NCI-H1417 (cell line): ENCODE data around the gene SLC4A9.
A peak's percentile ranks its signal among the peaks of the same experiment; 100 is the strongest.

ENCODE experiments used
- DNase-seq, 3 experiments: peaks; one replicate each; lab custom pipeline; 2025; lab: John Stamatoyannopoulos, UW

The SLC4A9 gene

DNA sequence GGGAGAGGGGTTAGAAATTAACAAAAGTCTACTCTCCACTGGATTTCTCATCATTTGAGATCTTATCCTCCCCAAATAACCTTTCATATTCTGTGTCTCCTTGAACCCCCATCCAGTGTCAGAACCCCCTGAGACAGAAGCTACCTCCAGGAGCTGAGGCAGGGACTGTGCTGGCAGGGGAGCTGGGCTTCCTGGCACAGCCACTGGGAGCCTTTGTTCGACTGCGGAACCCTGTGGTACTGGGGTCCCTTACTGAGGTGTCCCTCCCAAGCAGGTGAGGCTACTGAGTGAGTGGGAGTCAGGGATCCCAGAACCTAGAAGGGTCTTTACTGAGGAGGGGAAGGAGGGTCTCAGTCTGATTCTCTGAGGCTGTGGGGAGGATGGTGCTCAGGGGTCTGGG is 1.9 kb downstream of the SLC4A9 start:
- no peak for DNase-seq

DNA sequence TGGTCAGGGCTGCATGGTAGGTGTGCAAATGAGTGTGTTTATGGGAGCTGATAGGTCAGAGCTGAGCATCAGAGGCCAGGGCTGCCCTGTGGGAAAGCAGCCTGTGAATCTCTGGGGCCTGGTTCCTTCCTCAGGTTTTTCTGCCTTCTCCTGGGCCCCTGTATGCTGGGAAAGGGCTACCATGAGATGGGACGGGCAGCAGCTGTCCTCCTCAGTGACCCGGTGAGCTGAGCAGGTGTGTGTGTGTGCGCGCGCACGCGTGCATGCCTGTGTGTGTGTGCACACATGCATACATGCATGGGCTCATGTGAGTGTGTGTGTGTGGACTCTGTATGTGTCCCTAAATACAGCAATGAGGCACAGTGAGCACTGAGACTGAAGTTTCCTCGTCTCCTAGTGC is 2.3 kb downstream of the SLC4A9 start:
- no peak for DNase-seq

DNA sequence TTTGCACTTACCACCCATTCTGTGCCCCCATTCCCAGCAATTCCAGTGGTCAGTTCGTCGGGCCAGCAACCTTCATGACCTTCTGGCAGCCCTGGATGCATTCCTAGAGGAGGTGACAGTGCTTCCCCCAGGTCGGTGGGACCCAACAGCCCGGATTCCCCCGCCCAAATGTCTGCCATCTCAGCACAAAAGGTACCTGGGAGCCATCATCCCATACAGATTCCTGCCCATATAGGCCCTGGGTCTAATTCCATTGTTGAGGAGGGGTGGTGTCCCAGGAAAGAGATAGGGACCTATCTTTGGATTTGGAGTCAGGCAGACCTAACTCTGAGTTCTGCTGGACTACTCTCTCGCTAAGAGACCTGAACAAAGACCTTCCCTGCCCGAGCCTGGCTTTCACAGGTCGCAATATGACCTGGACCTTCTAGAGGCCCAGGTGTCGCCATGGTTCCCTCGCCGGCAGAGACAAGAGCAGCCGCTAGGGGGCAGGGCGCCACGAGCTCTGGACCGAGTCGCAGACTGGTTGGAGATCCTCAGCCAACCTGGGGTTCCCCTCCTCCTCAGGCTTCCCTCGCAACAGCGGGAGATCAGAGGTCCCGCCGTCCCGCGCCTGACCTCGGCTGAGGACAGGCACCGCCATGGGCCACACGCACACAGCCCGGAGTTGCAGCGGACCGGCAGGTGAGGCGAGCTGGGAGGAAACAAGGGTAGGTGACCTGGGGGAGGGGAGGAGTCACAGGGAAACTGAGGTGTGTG is 3.1 kb downstream of the SLC4A9 start:
- DNase-seq = peak in 2 of 3 experiments; percentile 10 to 60

DNA sequence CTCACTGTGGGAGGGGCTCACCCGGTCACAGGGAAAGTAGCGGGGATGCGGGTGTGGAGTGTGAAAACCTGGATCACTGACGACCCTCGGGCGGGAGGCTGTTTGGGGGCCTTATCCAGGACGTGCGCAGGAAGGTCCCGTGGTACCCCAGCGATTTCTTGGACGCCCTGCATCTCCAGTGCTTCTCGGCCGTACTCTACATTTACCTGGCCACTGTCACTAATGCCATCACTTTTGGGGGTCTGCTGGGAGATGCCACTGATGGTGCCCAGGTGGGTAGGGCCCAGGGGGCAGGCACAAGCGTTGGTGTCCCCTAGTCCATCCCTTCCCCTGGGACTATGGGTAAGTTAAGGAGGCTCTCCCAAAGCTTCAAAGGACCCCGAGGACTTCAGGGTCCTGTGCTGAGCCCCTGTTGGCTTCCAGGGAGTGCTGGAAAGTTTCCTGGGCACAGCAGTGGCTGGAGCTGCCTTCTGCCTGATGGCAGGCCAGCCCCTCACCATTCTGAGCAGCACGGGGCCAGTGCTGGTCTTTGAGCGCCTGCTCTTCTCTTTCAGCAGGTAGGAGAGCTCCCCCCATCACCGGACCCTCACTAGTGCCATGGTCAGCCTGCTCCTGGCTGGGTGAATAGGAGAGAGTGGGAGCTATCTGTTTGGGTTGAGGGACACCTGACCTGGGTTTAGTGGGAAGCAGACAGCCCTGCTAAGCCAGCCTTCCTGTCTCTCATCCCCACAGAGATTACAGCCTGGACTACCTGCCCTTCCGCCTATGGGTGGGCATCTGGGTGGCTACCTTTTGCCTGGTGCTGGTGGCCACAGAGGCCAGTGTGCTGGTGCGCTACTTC is 3.9 kb downstream of the SLC4A9 start:
- DNase-seq = no peak

DNA sequence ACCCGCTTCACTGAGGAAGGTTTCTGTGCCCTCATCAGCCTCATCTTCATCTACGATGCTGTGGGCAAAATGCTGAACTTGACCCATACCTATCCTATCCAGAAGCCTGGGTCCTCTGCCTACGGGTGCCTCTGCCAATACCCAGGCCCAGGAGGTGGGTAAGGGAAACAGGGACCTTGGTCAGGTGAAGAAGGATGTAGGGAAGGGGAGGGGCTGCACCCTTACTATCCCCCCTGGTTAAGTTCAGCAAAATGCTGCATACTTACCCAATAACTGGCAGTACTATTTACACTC is 4.4 kb downstream of the SLC4A9 start:
- DNase-seq = no peak

DNA sequence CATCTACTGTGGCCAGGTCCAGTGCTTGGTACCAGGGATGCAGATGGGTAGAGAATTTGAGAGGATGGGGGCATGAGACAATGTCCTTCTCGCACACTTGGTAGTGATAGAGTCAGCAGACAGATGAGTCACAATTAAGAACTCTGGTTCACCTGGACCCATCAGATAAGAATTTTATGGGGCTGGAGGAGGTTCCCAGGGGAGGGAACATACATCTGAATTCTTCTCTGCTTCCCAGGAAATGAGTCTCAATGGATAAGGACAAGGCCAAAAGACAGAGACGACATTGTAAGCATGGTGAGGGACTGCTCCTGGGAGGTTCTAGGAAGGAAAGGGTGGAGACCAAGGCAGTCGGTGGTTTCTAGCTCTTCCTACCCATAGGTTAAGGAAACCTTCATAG is 5.3 kb downstream of the SLC4A9 start:
- DNase-seq = no peak

DNA sequence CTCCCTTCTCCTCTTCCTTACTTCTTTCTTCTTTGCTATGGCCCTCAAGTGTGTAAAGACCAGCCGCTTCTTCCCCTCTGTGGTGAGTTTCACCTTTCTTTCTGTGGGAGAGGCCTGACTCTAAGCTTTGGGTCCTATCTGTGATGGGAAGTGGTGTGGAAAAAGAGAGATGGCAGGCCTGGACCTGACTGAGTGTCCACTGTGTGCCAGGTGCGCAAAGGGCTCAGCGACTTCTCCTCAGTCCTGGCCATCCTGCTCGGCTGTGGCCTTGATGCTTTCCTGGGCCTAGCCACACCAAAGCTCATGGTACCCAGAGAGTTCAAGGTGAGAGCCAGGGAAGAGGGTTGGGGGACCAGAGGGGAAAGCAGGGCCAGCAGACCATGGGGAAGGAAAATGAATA is 5.9 kb downstream of the SLC4A9 start:
- no peak for DNase-seq

DNA sequence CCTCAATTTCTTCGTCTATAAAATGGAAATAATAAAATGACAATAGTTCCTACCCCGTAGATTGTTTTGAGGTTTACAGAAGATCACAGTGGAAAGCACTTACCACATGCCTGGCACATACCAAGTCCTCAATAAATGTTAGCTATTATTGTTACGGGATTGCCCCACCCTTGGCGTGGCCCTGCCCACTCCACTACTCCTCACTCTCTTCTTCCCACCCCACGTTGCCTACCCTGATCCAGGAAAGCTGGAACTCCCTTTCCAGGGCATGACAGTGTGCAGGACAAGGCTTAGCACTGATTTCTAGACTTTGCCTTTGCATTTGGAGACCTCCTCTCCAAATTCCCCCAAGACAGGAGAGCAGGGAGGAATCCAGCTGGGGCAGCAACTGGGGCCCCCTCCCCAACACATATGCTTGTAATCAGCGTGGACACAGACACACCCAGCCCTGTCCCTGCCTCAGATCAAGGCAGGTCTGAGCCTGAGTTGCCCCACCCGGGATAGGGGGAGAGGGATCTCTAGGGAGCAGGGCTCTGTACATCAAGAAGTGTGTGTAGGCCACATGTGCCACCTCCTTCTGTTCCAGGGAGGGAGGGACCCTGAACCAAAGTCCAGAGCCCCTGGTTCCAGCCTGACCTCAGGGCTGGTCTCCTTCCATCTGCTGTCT is 6.7 kb downstream of the SLC4A9 start:
- no peak for DNase-seq

DNA sequence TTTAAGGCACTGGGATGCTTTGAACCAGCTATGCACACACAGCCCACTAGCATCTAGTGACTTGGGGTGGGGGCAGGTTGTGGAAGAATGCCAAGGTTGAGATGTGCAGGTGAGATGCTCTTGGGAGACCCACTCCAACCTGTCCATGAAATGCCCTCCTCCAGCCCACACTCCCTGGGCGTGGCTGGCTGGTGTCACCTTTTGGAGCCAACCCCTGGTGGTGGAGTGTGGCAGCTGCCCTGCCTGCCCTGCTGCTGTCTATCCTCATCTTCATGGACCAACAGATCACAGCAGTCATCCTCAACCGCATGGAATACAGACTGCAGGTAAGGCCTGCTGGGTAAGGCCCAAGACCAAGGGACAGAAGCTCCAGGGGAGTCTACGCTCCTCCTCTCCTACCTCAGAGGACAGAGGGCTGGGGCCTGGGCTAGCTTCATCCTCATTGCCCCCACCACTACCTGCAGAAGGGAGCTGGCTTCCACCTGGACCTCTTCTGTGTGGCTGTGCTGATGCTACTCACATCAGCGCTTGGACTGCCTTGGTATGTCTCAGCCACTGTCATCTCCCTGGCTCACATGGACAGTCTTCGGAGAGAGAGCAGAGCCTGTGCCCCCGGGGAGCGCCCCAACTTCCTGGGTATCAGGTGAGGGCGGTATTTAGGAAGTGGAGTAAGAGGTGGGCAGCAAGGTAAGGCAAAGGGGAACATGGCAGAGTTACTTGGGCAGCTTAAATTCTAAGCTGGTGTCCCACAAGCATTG is 7.4 kb downstream of the SLC4A9 start:
- no peak for DNase-seq

DNA sequence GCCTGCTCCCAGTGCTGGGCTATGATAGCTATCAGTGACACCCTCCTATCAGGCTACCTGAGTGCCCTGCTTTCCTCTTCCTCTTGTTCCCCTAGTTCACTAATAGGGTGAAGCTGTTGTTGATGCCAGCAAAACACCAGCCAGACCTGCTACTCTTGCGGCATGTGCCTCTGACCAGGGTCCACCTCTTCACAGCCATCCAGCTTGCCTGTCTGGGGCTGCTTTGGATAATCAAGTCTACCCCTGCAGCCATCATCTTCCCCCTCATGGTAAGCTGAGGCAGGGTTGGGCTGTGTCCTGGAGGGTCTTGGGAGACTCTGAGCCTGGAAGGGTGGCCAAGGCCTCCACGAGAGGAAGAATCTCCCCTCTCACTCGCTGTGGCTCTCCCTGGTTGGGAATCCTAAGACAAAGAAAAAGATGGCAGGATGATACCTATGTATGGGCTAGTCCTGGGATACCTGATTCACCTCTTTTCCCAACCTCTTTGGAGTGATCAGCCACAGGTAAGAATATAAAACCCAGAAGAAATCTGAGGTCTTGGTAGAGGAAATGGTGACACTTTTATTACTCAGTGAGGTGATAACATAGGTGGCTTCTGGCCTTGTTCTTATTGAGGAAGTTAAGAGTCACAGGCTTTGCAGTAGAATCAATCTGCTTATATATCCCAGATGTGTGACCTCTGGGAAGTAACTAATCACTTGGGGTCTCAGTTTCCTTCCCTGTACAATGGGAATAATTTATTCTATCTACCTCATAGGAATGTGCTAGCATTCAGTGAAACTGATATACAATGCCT is 11.6 kb downstream of the SLC4A9 start:
- no peak for DNase-seq

DNA sequence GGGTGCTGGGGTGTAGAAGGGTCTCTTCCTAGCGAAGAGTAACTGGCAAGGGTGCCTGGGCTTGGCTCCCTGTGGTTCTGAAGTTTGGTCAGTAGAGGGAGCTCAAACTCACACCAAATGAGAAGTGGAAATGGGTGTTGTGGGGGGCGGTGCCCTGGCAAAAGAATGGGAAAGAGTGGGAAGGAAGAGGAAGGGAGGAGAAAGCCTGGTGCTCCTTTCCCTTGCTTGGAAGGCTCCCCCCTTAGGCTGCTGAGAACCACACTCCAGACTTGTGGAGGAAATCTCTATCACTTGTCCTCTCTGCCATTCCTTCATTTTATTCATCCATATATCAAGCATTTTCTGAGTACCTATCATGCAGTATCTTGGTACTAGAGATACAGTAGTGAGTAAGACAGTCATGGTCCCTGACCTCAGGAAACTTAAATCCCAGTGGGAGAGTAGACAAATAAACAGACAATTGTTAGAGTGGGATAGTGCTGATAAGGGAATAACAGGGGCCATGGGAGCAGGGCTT is 13.0 kb downstream of the SLC4A9 start:
- peak; percentile 39 to 70 (median 63) for DNase-seq

DNA sequence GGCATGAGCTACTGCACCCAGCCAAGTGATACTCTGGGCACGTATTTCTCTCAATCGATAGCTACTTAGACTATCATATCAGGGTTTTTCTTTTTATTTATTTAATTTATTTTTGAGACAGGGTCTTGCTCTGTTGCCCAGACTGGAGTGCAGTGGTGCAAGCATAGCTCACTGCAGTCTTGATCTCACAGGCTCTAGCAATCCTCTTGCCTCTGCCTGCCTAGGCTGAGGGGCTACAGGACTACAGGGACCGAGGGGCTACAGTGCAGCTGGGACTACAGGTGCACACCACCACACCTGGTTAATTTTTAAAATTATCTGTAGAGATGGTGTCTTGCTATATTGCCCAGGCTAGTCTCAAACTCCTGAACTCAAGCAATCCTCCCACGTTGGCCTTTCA is 21.4 kb downstream of the SLC4A9 start:
- DNase-seq = no peak

DNA sequence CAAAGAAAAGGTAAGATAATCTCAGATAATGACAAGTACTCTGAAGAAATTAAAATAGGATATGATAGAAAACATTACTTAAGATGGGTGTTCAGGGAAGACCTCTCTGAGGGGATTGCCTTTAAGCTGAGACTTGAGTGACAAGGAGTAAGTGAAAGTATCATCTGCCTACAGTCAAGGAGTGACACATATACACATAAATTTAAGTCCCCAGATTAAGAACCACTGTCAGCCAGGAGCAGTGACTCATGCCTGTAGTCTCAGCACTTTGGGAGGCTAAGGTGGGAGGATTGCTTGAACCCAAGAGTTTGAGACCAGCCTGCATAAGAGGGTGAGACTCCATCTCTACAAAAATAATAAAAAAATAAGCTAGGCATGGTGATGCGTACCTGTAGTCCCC is 22.0 kb downstream of the SLC4A9 start:
- no peak for DNase-seq

DNA sequence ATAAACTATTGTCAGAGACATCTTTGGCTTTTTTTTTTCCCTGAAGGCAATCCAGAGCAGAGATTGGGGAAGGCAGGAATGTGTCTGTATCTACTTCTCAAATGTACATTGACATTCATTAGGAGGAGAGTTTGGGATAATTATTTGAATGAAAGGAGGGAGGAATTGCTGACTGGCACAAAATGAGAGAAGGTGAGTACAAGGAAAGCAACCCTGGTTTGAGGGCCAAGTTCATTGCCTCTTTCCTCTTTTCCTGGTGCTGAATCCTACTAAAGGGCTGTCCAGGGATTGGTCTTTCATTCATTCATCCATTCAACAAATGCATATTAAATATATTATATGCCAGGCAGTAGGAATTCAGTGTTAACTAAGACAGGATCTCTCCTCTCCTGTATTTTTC is 22.9 kb downstream of the SLC4A9 start:
- DNase-seq = no peak

DNA sequence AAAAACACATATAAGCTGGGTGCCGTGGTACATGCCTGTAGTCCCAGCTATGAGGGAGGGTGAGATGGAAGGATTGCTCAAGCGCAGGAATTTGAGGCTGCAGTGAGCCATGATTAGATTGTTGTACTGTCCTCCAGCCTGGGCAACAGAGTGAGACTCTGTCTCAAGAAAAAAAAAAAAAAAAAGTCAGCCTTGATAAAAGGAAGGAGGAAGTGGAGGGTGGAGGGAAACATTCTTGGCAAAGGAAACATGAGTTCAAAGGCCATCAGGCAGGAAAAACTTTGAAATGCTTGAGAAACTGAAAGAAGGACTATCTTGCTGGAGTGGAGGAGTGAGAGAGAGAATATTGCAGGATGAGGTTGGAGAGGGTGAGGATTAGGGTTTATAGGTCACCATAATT is 23.3 kb downstream of the SLC4A9 start:
- no peak for DNase-seq

DNA sequence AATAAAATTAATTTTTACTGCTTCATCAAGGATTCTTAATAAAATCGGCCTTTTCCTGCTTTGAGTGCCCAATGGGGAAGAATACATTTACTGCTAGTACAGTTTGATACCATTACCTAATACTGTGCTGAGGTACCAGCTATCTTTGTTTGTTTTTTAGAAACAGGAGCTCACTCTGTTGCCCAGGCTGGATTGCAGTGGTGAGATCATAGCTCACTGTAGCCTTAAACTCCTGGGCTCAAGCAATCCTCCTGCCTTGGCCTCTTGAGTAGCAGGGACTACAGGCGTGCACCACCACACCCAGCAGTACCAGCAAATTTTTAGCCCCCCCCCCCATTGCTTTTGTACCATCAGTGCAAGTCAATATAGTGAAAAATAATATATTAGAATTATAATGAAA is 28.1 kb downstream of the SLC4A9 start:
- no peak for DNase-seq

DNA sequence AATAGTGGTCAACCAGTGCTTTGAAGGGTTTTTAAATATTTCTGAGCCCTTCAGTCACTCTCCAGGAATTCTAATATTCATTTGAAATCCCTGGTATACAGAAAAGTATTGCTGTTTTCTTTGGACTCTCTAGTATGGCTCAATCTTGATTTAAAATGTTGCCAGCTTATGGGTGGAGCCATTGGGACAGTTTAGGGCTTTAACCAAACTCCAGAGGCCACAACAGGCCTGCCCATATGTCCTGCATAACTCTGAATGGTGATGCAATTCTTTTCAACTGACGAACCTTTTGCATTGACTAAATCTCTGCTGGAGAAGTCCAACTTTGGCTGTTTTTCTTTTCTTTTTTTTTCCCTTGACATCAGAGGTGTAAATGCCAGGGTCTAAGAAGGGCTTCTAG is 31.3 kb downstream of the SLC4A9 start:
- no peak for DNase-seq

DNA sequence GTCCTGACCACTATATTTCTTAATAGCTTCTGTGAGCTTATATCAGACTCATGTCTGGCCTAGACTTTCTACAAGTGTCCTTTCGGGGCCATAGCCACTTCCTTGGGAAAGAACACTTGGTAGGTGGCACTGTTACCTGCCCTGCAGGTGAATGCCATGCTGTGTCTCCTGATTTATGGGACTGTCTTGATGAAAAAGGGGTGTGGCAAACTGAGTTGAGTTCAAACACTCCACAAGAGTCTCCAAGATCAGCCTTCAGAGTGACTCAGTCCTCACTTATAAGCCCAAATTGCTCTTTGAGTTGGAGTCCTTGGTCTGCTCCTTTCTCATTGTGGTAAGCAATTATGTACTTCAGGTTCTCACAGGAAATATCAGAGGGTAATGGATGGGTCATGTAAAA is 31.7 kb downstream of the SLC4A9 start:
- peak in 1 of 3 experiments; percentile 24 for DNase-seq

DNA sequence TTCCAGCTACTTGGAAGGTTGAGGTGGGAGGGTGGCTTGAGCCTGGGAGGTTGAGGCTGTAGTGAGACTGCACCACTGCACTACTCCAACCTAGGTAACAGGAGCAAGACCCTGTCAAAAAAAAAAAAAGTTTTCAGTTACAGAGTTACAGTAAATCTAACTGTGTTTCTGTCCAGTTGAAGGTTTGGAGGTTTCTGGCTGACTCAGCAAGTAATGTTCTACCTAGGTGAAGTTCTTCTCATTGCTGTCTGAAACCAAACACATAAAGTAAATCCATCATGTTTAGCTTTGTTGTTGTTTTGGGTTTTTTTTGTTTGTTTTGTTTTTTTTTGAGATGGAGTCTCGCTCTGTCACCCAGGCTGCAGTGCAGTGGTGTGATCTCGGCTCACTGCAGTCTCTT is 33.7 kb downstream of the SLC4A9 start:
- DNase-seq = no peak

DNA sequence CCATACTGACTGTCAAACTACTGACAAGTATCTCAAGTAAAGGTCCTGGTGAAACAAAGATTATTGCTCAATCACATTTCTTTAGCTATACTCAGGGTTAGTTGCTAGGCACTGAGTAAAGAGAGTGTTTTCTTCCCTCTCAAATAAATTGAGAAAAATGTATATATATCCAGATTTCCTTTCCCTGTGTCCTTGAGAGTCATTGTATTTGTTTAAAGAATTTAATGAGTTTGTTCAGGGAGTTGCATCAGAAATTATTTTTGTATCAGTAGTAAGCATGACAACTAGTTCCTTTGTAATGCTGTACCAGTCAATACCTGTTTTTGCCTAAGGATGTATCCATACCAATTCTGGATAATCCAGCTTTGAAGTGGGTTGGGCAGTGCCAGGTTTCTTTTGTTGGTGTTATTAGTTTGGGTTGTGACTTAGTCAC is 38.4 kb downstream of the SLC4A9 start:
- DNase-seq = peak in 1 of 3 experiments; percentile 2
